RWPE2 (cell line): ENCODE data around the gene PNLIPRP1.

ENCODE experiments used
- ATAC-seq: fragments of 200-7000 bp; cut with Tn5 transposase; 3 replicates; pipeline ENCODE4 v1.9.1; 2021; ENCODE audit warnings: low read depth
- DNase-seq: peaks from one replicate; pipeline ENCODE4 v3.0.0-alpha.2; 2020; ENCODE audit warnings: low spot score
- H3K27ac ChIP-seq: fragments of 450-650 bp; 2 replicates; pipeline ENCODE4 v1.5.1; 2017; ENCODE audit warnings: mild to moderate bottlenecking; ENCODE audit not compliant: poor library complexity, severe bottlenecking
- H3K27me3 ChIP-seq: fragments of 250-450 bp; sonication (Bioruptor Pico); 2 replicates; pipeline ENCODE4 v1.5.1; 2021; ENCODE audit warnings: mild to moderate bottlenecking, moderate library complexity; ENCODE audit not compliant: insufficient read depth, poor library complexity, severe bottlenecking
- H3K36me3 ChIP-seq: fragments of 250-450 bp; sonication (Bioruptor Pico); 2 replicates; pipeline ENCODE4 v1.5.1; 2020; ENCODE audit warnings: low read depth, mild to moderate bottlenecking, moderate library complexity
- H3K4me1 ChIP-seq: fragments of 250-450 bp; sonication (Bioruptor Pico); 2 replicates; pipeline ENCODE4 v1.5.1; 2021; ENCODE audit warnings: mild to moderate bottlenecking, moderate library complexity; ENCODE audit not compliant: insufficient read depth, poor library complexity, severe bottlenecking
- H3K4me3 ChIP-seq: fragments of 250-450 bp; sonication (Bioruptor Pico); 2 replicates; pipeline ENCODE4 v1.5.1; 2021; ENCODE audit warnings: mild to moderate bottlenecking, moderate library complexity; ENCODE audit not compliant: severe bottlenecking
- H3K9me3 ChIP-seq: fragments of 250-450 bp; sonication (Bioruptor Pico); 2 replicates; pipeline ENCODE4 v1.5.1; 2021; ENCODE audit warnings: mild to moderate bottlenecking, moderate library complexity; ENCODE audit not compliant: severe bottlenecking
- TF ChIP-seq, protein P1 (sequence below): fragments of 450-650 bp; IDR thresholded peaks from one replicate; pipeline ENCODE4 v1.5.1; 2017; ENCODE audit warnings: mild to moderate bottlenecking, moderate library complexity; ENCODE audit not compliant: poor library complexity, severe bottlenecking

PNLIPRP1 gene

DNA sequence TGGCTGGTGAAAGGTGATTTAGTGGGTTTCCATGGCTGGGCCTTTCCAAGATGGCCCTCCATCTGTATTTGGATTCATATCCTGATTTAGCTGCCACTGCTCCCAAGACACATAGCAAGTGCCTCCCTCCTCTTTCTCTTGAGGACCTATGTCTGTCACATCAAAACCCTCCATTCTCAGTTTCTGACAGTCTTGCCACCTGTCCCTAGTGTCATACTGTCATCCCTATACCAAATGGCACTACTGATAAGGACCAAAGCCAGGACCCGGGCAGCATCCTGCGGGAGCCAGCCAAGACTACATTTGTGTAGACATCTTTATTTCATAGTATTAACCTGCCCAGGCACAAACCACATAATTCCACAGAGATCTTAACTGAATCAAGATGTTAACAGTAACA lies 64.8 kb downstream of the PNLIPRP1 start:
- Histone ChIP-seq H3K27ac (no peak overlapping the region), H3K4me1 (no peaks in the 10 kb centered on the region), H3K4me3 (no peak overlapping the region), H3K27me3 (no peaks in the 10 kb centered on the region), H3K36me3 (no peaks in the 10 kb centered on the region), H3K9me3 (no peaks in the 10 kb centered on the region)
- no peak for DNase-seq
- ATAC-seq, result no peak
- TF ChIP-seq, protein P1, sequence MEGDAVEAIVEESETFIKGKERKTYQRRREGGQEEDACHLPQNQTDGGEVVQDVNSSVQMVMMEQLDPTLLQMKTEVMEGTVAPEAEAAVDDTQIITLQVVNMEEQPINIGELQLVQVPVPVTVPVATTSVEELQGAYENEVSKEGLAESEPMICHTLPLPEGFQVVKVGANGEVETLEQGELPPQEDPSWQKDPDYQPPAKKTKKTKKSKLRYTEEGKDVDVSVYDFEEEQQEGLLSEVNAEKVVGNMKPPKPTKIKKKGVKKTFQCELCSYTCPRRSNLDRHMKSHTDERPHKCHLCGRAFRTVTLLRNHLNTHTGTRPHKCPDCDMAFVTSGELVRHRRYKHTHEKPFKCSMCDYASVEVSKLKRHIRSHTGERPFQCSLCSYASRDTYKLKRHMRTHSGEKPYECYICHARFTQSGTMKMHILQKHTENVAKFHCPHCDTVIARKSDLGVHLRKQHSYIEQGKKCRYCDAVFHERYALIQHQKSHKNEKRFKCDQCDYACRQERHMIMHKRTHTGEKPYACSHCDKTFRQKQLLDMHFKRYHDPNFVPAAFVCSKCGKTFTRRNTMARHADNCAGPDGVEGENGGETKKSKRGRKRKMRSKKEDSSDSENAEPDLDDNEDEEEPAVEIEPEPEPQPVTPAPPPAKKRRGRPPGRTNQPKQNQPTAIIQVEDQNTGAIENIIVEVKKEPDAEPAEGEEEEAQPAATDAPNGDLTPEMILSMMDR, result no peak

DNA sequence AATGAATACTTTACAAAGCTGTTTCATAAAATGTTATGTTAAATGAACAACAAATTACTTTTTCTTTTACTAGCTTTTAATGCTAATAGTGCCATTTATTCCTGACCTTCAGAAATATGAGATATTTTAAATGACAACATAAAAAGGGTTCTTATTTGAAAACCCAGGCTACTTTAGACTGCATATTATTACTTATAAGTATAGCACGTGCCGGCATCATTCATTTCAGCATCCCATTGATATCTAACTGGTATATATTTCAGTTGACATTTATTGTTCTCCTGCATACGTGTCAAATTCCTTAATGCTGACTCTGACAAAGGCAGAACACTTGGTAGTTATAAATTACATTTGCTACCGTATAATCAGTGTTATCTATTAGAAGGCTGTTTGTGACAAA lies 65.3 kb downstream of the PNLIPRP1 start:
- TF ChIP-seq, protein P1, result no peak
- Histone ChIP-seq H3K4me3 (no peak overlapping the region), H3K27ac (no peak overlapping the region), H3K36me3 (no peaks in the 10 kb centered on the region), H3K9me3 (no peaks in the 10 kb centered on the region), H3K27me3 (no peaks in the 10 kb centered on the region), H3K4me1 (no peaks in the 10 kb centered on the region)
- no peak for ATAC-seq
- no peak for DNase-seq

- TF ChIP-seq, protein P1, result no peak
- ATAC-seq (no peak), DNase-seq (no peak)
- Histone ChIP-seq H3K27me3 (no peaks in the 10 kb centered on the region), H3K27ac (no peak overlapping the region), H3K9me3 (no peaks in the 10 kb centered on the region), H3K36me3 (no peaks in the 10 kb centered on the region), H3K4me1 (no peaks in the 10 kb centered on the region), H3K4me3 (no peak overlapping the region)
These were observed 67.2 kb downstream of the PNLIPRP1 start for GRCh38 chr10:116657863-116658551.
